HepG2 (cell line): ENCODE results near the gene TRMT10C. TPM values are rescaled to one million over a fixed set of nuclear protein-coding genes. Genes with fewer than 3 reads are reported as not detected.
A peak's percentile ranks its signal among the peaks of the same experiment; 100 is the strongest.

Experiments
- EP300 ChIP-seq, 3 experiments: sonication (generic) in 1 of 3; formaldehyde crosslinking in 1 of 3; IDR thresholded peaks; 2 replicates each; pipeline versions ENCODE4 v1.5.1 to v1.6.1; 2011 to 2020; ENCODE audit warnings: low read depth in 2 of 3, low read length in 2 of 3, borderline replicate concordance in 1 of 3, improper control_type of control experiment in 1 of 3, mild to moderate bottlenecking in 1 of 3, missing genetic modification reagents in 1 of 3, moderate library complexity in 1 of 3
- FIP1L1 ChIP-seq: fragments of 200-400 bp; formaldehyde crosslinking; IDR thresholded peaks from 2 replicates; pipeline ENCODE4 v1.6.1; 2018; ENCODE audit warnings: low read depth, mild to moderate bottlenecking, low read length, moderate library complexity, borderline replicate concordance; ENCODE audit not compliant: insufficient read depth
- GMEB1 ChIP-seq: sonication (generic); formaldehyde crosslinking; IDR thresholded peaks from 2 replicates; pipeline ENCODE4 v1.5.1; 2020; ENCODE audit warnings: missing genetic modification reagents, mild to moderate bottlenecking, borderline replicate concordance
- GZF1 ChIP-seq: sonication (generic); formaldehyde crosslinking; IDR thresholded peaks from 2 replicates; pipeline ENCODE4 v1.5.1; 2020; ENCODE audit warnings: mild to moderate bottlenecking, missing genetic modification reagents
- HOXA5 ChIP-seq: sonication (generic); formaldehyde crosslinking; IDR thresholded peaks from 2 replicates; pipeline ENCODE4 v1.4.0; 2020; ENCODE audit warnings: missing genetic modification reagents
- IKZF5 ChIP-seq: IDR thresholded peaks from 2 replicates; pipeline ENCODE4 v1.6.1; 2018; ENCODE audit warnings: missing genetic modification reagents, mild to moderate bottlenecking, missing compliant biosample characterization
- MBD4 ChIP-seq: IDR thresholded peaks from 2 replicates; pipeline ENCODE4 v1.6.1; 2012; ENCODE audit warnings: low read length, inconsistent platforms, borderline replicate concordance
- MEF2D ChIP-seq: sonication (generic); formaldehyde crosslinking; IDR thresholded peaks from 2 replicates; pipeline ENCODE4 v1.5.1; 2020; ENCODE audit warnings: mild to moderate bottlenecking, missing genetic modification reagents
- POLR2AphosphoS5 ChIP-seq: IDR thresholded peaks from 2 replicates; pipeline ENCODE4 v1.6.1; 2012; ENCODE audit warnings: low read depth, low read length
- REXO4 ChIP-seq: sonication (generic); formaldehyde crosslinking; IDR thresholded peaks from 2 replicates; pipeline ENCODE4 v1.8.0; 2022; ENCODE audit warnings: missing genetic modification reagents, mild to moderate bottlenecking, borderline replicate concordance
- SIN3B ChIP-seq: fragments of 150-350 bp; IDR thresholded peaks from 2 replicates; pipeline ENCODE4 v1.6.1; 2014; ENCODE audit warnings: low read length
- STAG1 ChIP-seq: sonication (generic); formaldehyde crosslinking; IDR thresholded peaks from 2 replicates; pipeline ENCODE4 v1.4.0; 2020; ENCODE audit warnings: missing genetic modification reagents
- TBP ChIP-seq: sonication (generic); formaldehyde crosslinking; IDR thresholded peaks from 2 replicates; pipeline ENCODE4 v1.5.0; 2020; ENCODE audit warnings: missing genetic modification reagents
- TOPORS ChIP-seq: sonication (generic); formaldehyde crosslinking; IDR thresholded peaks from 2 replicates; pipeline ENCODE4 v1.8.0; 2023; ENCODE audit warnings: mild to moderate bottlenecking, missing genetic modification reagents
- UBTF ChIP-seq: sonication (generic); formaldehyde crosslinking; IDR thresholded peaks from 2 replicates; pipeline ENCODE4 v1.4.0; 2020; ENCODE audit warnings: mild to moderate bottlenecking, missing genetic modification reagents
- ZNF260 ChIP-seq: sonication (generic); formaldehyde crosslinking; IDR thresholded peaks from 2 replicates; pipeline ENCODE4 v1.4.0; 2020; ENCODE audit warnings: missing genetic modification reagents, low read depth, mild to moderate bottlenecking, borderline replicate concordance
- ZNF282 ChIP-seq: fragments of 450-650 bp; IDR thresholded peaks from 2 replicates; pipeline ENCODE4 v1.6.1; 2018; ENCODE audit not compliant: partially characterized antibody
- ZXDC ChIP-seq: sonication (generic); formaldehyde crosslinking; IDR thresholded peaks from 2 replicates; pipeline ENCODE4 v1.5.0; 2020; ENCODE audit warnings: mild to moderate bottlenecking, missing genetic modification reagents
- polyA plus RNA-seq, 8 experiments: library from polyadenylated mRNA; depleted of rRNA in 3 of 8; stranded (reverse) in 7 of 8; unstranded in 1 of 8; fragments of >200 nt; fragmentation: Illumina TruSeq in 4 of 8; extraction: Trizol in 4 of 8; gene quantifications; 2 replicates each; pipeline versions ENCODE4 v1.2.1 to v1.2.3, GENCODE V29; 2011 to 2016; ENCODE audit warnings: low read depth in 4 of 8, missing spikeins in 1 of 8, mixed read lengths in 1 of 8; ENCODE audit not compliant: insufficient read depth in 1 of 8
- total RNA-seq, 5 experiments: library from RNA; depleted of rRNA; stranded (reverse); fragments of >200 nt; fragmentation: Illumina TruSeq; extraction: Trizol; gene quantifications; 2 replicates each; pipeline ENCODE4 v1.2.3, GENCODE V29; 2016; ENCODE audit warnings: low read depth in 1 of 5

Gene TRMT10C
- total and polyA plus RNA-seq, 2 of the 13 experiments (the other 11 are each of a cell fraction or from before 2014, with no cell fraction given) = 10.8 to 39.2 TPM

- TF ChIP-seq TBP (CRISPR knock-in tag) = no peak
- 0 out of 4 replicates have a peak, but pooled peaks of 1 of the 2 experiments have one; percentile 26 for TF ChIP-seq EP300 (IDR thresholded peaks at IDR 0.05; ENCODE audit: low read depth in 2 of 2, low read length in 2 of 2)
- TF ChIP-seq EP300 (CRISPR knock-in tag; IDR thresholded peaks at IDR 0.05; ENCODE audit: borderline replicate concordance) = 0 out of 2 replicates have a peak, but pooled peaks have one; percentile 30
- no peak for TF ChIP-seq MBD4
- peak; percentile 96 for TF ChIP-seq GMEB1
- peak; percentile 74 for TF ChIP-seq MEF2D (CRISPR knock-in tag)
- peak; percentile 43; the same call in 1 of the 2 replicates for TF ChIP-seq SIN3B
- no peak for TF ChIP-seq ZNF260
- peak; percentile 86 for TF ChIP-seq HOXA5 (CRISPR knock-in tag)
- peak; percentile 54 for TF ChIP-seq IKZF5 (CRISPR knock-in tag)
- TF ChIP-seq STAG1 (CRISPR knock-in tag) = 0 out of 2 replicates have a peak, but pooled peaks have one; percentile 10
- TF ChIP-seq TOPORS (CRISPR knock-in tag) = 0 out of 2 replicates have a peak, but pooled peaks have one; percentile 53
- no peak for TF ChIP-seq FIP1L1
- 0 out of 2 replicates have a peak, but pooled peaks have one; percentile 41 for TF ChIP-seq ZXDC (CRISPR knock-in tag)
- peak; percentile 97 for TF ChIP-seq POLR2AphosphoS5
- 0 out of 2 replicates have a peak, but pooled peaks have one; percentile 42 for TF ChIP-seq GZF1 (CRISPR knock-in tag)
- peak; percentile 32; the same call in 1 of the 2 replicates for TF ChIP-seq REXO4
- TF ChIP-seq ZNF282 = no peak
- peak; percentile 70 for TF ChIP-seq UBTF (CRISPR knock-in tag)
Observed at GRCh38 chr3:101561630-101562328, at the start of gene TRMT10C (continued).
